ENCODE measurements around the gene POLR2E. TPM values are rescaled to one million over a fixed set of nuclear protein-coding genes. Genes with fewer than 3 reads are reported as not detected.

POLR2E gene
- total RNA-seq, 2 donors from 2014 or later: 225 to 254 TPM

DNA sequence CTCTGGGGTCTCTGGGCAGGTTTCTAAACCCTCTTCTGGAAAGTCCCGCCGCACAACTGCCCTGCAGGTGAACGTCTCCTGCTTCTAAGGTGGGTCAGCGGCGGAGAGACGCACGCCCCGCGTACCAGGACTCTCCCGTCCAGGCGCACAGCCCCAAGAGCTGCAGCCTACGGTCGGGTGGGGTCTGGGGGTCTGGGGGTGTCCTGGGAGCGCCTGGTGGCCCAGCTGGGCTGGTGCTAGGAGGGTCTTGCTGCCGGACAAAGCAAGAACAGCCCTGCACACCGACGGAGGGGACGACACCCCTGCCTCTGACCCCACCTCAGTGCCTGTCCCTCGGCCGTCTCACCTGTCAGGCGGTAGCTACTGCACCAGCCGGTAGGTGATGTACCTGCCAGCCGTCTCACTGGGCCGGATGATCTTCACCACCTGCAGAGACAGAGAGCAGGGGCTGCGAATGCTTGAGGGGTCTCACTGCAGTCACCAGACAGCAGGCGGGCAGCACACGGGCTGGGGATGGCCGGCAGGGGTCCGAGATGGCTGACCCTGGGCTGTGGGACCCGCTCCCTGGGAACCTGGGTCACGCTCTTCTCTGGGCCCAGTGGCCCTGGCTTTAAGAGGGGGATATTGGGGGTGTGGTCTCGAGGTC lies 5.9 kb downstream of the POLR2E start:
- no peaks in the 10 kb centered on the region for H3K9me3 ChIP-seq (ENCODE audit: control insufficient read depth, low read length)
- H3K36me3 ChIP-seq (ENCODE audit: control insufficient read depth, insufficient read depth, low read length): peaks cover 40% of the 10 kb centered on the region
- no peak overlapping the region for H3K27ac Mint-ChIP-seq
- no peak overlapping the region for H3K4me3 Mint-ChIP-seq
- TF ChIP-seq, protein P1, sequence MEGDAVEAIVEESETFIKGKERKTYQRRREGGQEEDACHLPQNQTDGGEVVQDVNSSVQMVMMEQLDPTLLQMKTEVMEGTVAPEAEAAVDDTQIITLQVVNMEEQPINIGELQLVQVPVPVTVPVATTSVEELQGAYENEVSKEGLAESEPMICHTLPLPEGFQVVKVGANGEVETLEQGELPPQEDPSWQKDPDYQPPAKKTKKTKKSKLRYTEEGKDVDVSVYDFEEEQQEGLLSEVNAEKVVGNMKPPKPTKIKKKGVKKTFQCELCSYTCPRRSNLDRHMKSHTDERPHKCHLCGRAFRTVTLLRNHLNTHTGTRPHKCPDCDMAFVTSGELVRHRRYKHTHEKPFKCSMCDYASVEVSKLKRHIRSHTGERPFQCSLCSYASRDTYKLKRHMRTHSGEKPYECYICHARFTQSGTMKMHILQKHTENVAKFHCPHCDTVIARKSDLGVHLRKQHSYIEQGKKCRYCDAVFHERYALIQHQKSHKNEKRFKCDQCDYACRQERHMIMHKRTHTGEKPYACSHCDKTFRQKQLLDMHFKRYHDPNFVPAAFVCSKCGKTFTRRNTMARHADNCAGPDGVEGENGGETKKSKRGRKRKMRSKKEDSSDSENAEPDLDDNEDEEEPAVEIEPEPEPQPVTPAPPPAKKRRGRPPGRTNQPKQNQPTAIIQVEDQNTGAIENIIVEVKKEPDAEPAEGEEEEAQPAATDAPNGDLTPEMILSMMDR (conservative IDR thresholded peaks at IDR 0.05): no peak
- H3K9me3 Mint-ChIP-seq: no peaks in the 10 kb centered on the region
- H3K4me3 ChIP-seq (ENCODE audit: low read length): no peak overlapping the region
- no peak overlapping the region for H3K9ac ChIP-seq (ENCODE audit: extremely low read depth, low read length, poor library complexity, severe bottlenecking)
- WGBS, 2 experiments (ENCODE audit: insufficient coverage in 1 of 2, insufficient read length in 1 of 2): 94 to 95% methylated on average over 17 to 32 of the region's 32 CpGs
- H3K27me3 Mint-ChIP-seq (ENCODE audit: insufficient read depth): no peaks in the 10 kb centered on the region
- DNase-seq: no peak
- peaks cover 39% of the 10 kb centered on the region for H3K36me3 Mint-ChIP-seq (ENCODE audit: low read depth)
- H3K27me3 ChIP-seq (ENCODE audit: control insufficient read depth, insufficient read depth, low read length, poor library complexity, severe bottlenecking): no peaks in the 10 kb centered on the region
- no peak overlapping the region for H3K27ac ChIP-seq (ENCODE audit: low read depth, low read length)
- no peaks in the 10 kb centered on the region for H3K4me1 ChIP-seq (ENCODE audit: control insufficient read depth, insufficient read depth, low read length)
- peaks cover 2% of the 10 kb centered on the region for H3K4me1 Mint-ChIP-seq

DNA sequence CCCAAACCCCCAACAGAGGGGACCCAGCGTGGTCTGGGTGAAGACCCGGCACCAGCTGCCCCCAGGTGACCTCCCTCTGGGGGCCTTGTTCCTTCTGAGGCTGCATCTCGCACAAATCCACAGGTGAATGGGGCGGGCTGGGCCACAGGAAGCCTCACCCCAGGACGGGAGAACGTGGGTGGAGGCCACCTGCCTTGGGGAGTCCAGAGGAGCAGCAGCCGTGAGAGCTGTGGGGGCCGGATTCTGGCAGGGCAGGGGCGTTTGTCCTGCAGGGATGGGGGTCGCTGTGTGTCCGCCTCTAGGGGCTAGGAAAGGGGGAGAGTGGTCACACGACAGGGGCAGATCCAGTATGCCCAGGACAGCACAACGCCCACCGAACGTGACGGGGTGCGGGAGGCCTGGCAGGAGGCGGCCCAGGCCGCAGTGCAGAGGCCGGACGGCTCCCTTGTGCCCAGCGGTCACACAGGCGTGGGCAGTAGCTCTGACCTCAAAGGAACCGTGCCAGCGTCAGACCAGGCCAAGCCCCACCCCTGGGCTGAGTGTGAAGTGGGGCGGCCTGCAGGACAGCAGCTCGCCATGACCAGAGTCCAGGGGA lies 6.7 kb downstream of the POLR2E start:
- H3K36me3 Mint-ChIP-seq (ENCODE audit: low read depth): peaks cover 35% of the 10 kb centered on the region
- TF ChIP-seq, protein P1 (conservative IDR thresholded peaks at IDR 0.05): no peak
- Histone ChIP-seq H3K36me3 (ENCODE audit: control insufficient read depth, insufficient read depth, low read length) (peaks cover 36% of the 10 kb centered on the region), H3K4me3 (ENCODE audit: low read length) (no peak overlapping the region), H3K27ac (ENCODE audit: low read depth, low read length) (no peak overlapping the region), H3K4me1 (ENCODE audit: control insufficient read depth, insufficient read depth, low read length) (no peaks in the 10 kb centered on the region), H3K9ac (ENCODE audit: extremely low read depth, low read length, poor library complexity, severe bottlenecking) (no peak overlapping the region), H3K9me3 (ENCODE audit: control insufficient read depth, low read length) (no peaks in the 10 kb centered on the region), H3K27me3 (ENCODE audit: control insufficient read depth, insufficient read depth, low read length, poor library complexity, severe bottlenecking) (no peaks in the 10 kb centered on the region)
- no peaks in the 10 kb centered on the region for H3K9me3 Mint-ChIP-seq
- 94 to 100% methylated on average over 13 to 27 of the region's 27 CpGs for WGBS, 2 experiments (ENCODE audit: insufficient coverage in 1 of 2, insufficient read length in 1 of 2)
- no peak overlapping the region for H3K4me3 Mint-ChIP-seq
- no peak overlapping the region for H3K27ac Mint-ChIP-seq
- peaks cover under 1% of the 10 kb centered on the region for H3K4me1 Mint-ChIP-seq
- no peaks in the 10 kb centered on the region for H3K27me3 Mint-ChIP-seq (ENCODE audit: insufficient read depth)
- no peak for DNase-seq

DNA sequence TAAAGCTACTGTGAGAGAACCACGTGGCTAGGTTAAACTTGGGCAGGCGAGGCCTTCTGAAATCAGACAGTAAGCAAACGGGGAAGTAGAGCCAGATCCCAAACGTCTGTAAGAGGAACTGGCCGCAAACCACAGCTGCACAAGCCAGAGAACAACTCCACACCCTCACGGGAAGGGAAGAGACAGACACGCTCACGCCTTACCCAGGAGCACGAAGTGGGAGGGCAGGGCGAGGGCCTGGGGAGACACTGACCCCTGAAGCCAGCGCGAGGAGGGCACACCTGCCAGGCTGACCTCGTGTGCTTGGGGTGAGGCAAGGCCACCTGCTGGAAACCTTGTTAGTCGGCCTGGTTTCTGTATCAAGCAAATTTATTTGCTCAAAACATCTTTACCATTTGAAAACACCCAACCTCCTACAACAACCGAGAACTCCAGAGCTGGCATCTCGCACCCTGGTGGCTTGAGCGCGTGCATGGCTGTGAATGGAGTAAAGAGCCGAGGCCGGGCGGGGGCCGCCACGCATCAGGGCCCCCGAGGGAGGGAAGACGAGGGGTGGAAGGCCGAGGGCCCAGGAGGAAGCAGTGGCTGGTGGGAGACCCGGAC lies 7.3 kb downstream of the POLR2E start:
- H3K27ac Mint-ChIP-seq: peak overlapping the region; percentile 76
- Histone ChIP-seq H3K4me1 (ENCODE audit: control insufficient read depth, insufficient read depth, low read length) (no peaks in the 10 kb centered on the region), H3K36me3 (ENCODE audit: control insufficient read depth, insufficient read depth, low read length) (peaks cover 30% of the 10 kb centered on the region), H3K9ac (ENCODE audit: extremely low read depth, low read length, poor library complexity, severe bottlenecking) (no peak overlapping the region), H3K9me3 (ENCODE audit: control insufficient read depth, low read length) (no peaks in the 10 kb centered on the region), H3K4me3 (ENCODE audit: low read length) (no peak overlapping the region), H3K27me3 (ENCODE audit: control insufficient read depth, insufficient read depth, low read length, poor library complexity, severe bottlenecking) (no peaks in the 10 kb centered on the region), H3K27ac (ENCODE audit: low read depth, low read length) (no peak overlapping the region)
- no peak for DNase-seq
- peaks cover 29% of the 10 kb centered on the region for H3K36me3 Mint-ChIP-seq (ENCODE audit: low read depth)
- 88 to 94% methylated on average over 23 to 27 of the region's 27 CpGs for WGBS, 2 experiments (ENCODE audit: insufficient coverage in 1 of 2, insufficient read length in 1 of 2)
- no peak overlapping the region for H3K4me3 Mint-ChIP-seq
- H3K4me1 Mint-ChIP-seq: no peaks in the 10 kb centered on the region
- H3K9me3 Mint-ChIP-seq: no peaks in the 10 kb centered on the region
- TF ChIP-seq, protein P1 (conservative IDR thresholded peaks at IDR 0.05): no peak
- no peaks in the 10 kb centered on the region for H3K27me3 Mint-ChIP-seq (ENCODE audit: insufficient read depth)

All from endodermal cell (in vitro differentiated cells).